GM21423 (cell line): Measurements from ENCODE around the gene TMEM272.
A peak's percentile ranks its signal among the peaks of the same experiment; 100 is the strongest.

Experiments
- ATAC-seq: cut with Tn5 transposase; IDR thresholded peaks from one replicate; pipeline ENCODE4 v1.9.1; 2021; ENCODE audit warnings: mild to moderate bottlenecking, moderate library complexity; ENCODE audit not compliant: unreplicated experiment

TMEM272 gene

GRCh38 chr13:51783428-51784094 is 61.4 kb downstream of the TMEM272 start:
- no peak for ATAC-seq

- no peak for ATAC-seq
Observed at GRCh38 chr13:51782026-51782710, 62.8 kb downstream of the TMEM272 start.

GRCh38 chr13:51781246-51782022 is 63.5 kb downstream of the TMEM272 start:
- no peak for ATAC-seq

GRCh38 chr13:51780099-51780498 is 64.9 kb downstream of the TMEM272 start:
- ATAC-seq, result no peak

- ATAC-seq, result no peak
Observed at GRCh38 chr13:51778392-51778791, 66.6 kb downstream of the TMEM272 start.

GRCh38 chr13:51777921-51778320 is 67.1 kb downstream of the TMEM272 start:
- ATAC-seq, result no peak

GRCh38 chr13:51776179-51776578 is 68.8 kb downstream of the TMEM272 start:
- ATAC-seq, result no peak

- no peak for ATAC-seq
Observed at GRCh38 chr13:51773515-51773914, 71.5 kb downstream of the TMEM272 start.

GRCh38 chr13:51772781-51773180 is 72.2 kb downstream of the TMEM272 start:
- no peak for ATAC-seq

GRCh38 chr13:51772105-51772455 is 72.9 kb downstream of the TMEM272 start:
- ATAC-seq, result no peak

GRCh38 chr13:51771418-51772104 is 73.4 kb downstream of the TMEM272 start:
- ATAC-seq, result no peak

- ATAC-seq, result no peak
Observed at GRCh38 chr13:51770681-51771417, 74.1 kb downstream of the TMEM272 start.

- no peak for ATAC-seq
Observed at GRCh38 chr13:51770160-51770559, 74.8 kb downstream of the TMEM272 start.

- ATAC-seq, result no peak
Observed at GRCh38 chr13:51769455-51770127, 75.4 kb downstream of the TMEM272 start.

GRCh38 chr13:51768976-51769375 is 76.0 kb downstream of the TMEM272 start:
- ATAC-seq, result no peak

GRCh38 chr13:51768378-51768921 is 76.5 kb downstream of the TMEM272 start:
- no peak for ATAC-seq

GRCh38 chr13:51767100-51767499 is 77.9 kb downstream of the TMEM272 start:
- no peak for ATAC-seq

GRCh38 chr13:51765142-51765515 is 79.8 kb downstream of the TMEM272 start:
- ATAC-seq, result no peak

- peak; percentile 80 for ATAC-seq
Observed at GRCh38 chr13:51764184-51765141, 80.5 kb downstream of the TMEM272 start.
